ENCODE results near the gene CNGA3.
"Not testable (repeated sequence)": the region's sequence is repeated elsewhere in the genome, so short reads cannot be mapped to it uniquely, and the experiment has no call there.

The CNGA3 gene

DNA sequence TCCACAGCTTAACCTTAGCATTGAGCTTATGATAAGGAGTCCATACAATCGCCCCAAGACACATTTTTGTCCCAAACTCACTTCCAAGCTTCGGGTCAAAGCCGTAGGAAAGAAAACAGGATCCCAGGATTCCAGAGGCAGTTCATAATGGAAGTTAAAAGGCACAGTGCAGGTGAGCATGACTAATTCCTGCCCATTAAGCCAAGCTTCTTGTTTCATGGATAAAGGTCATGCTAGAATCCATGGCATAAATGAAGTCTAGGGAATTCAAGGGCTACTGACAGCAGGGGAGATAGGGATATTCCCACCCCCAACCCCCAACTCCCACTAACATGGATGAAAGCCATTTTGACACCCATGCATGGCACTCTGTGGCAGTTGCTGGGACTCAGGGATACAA lies 88.2 kb downstream of the CNGA3 start:
- ATAC-seq (replicated peaks), result no peak
- Mint-ChIP-seq H3K27me3 (no peaks in the 10 kb centered on the region), H3K27ac (no peak overlapping the region), H3K36me3 (ENCODE audit: insufficient read depth) (no peaks in the 10 kb centered on the region), H3K4me1 (ENCODE audit: low read depth in 2 of 2) (peaks cover 3 to 7% of the 10 kb centered on the region in 2 donors), H3K9me3 (peaks cover 0 to 14% of the 10 kb centered on the region in 2 donors), H3K4me3 (no peak overlapping the region)
- no peak for DNase-seq

DNA sequence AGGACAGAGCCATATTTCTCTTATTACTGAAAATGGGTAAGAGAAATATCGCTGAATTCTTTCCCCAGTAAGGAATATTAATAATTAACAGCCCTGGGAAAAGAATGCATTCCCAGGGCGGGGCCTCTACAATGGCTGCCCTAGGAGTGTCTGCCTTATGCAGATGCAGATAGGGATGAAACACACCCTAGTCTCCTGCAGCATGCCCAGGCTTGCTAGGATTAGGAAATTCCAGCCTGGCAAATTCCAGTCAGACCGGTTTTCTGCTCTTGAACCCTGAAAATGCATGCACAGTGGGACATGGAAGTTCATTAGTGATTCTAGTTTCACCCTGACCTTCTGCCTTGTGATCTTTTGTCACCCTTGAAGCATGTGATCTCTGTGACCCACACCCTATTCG lies 89.4 kb downstream of the CNGA3 start:
- not testable (repeated sequence) for ATAC-seq (replicated peaks); H3K4me3 Mint-ChIP-seq; DNase-seq; H3K4me1 Mint-ChIP-seq (ENCODE audit: low read depth in 2 of 2); H3K27me3 Mint-ChIP-seq; H3K27ac Mint-ChIP-seq; H3K36me3 Mint-ChIP-seq (ENCODE audit: insufficient read depth)
- peaks cover 1 to 20% of the 10 kb centered on the region in 2 donors for H3K9me3 Mint-ChIP-seq

- no peak for ATAC-seq (replicated peaks)
- peaks cover 7 to 8% of the 10 kb centered on the region in 2 donors for H3K4me1 Mint-ChIP-seq (ENCODE audit: low read depth in 2 of 2)
- H3K9me3 Mint-ChIP-seq, result peaks cover 1 to 20% of the 10 kb centered on the region in 2 donors
- H3K4me3 Mint-ChIP-seq, result no peak overlapping the region
- no peak overlapping the region for H3K27ac Mint-ChIP-seq
- H3K36me3 Mint-ChIP-seq (ENCODE audit: insufficient read depth), result no peaks in the 10 kb centered on the region
- DNase-seq, result no peak
- no peaks in the 10 kb centered on the region for H3K27me3 Mint-ChIP-seq
These were observed 90.5 kb downstream of the CNGA3 start for GRCh38 chr2:98436734-98437133.

DNA sequence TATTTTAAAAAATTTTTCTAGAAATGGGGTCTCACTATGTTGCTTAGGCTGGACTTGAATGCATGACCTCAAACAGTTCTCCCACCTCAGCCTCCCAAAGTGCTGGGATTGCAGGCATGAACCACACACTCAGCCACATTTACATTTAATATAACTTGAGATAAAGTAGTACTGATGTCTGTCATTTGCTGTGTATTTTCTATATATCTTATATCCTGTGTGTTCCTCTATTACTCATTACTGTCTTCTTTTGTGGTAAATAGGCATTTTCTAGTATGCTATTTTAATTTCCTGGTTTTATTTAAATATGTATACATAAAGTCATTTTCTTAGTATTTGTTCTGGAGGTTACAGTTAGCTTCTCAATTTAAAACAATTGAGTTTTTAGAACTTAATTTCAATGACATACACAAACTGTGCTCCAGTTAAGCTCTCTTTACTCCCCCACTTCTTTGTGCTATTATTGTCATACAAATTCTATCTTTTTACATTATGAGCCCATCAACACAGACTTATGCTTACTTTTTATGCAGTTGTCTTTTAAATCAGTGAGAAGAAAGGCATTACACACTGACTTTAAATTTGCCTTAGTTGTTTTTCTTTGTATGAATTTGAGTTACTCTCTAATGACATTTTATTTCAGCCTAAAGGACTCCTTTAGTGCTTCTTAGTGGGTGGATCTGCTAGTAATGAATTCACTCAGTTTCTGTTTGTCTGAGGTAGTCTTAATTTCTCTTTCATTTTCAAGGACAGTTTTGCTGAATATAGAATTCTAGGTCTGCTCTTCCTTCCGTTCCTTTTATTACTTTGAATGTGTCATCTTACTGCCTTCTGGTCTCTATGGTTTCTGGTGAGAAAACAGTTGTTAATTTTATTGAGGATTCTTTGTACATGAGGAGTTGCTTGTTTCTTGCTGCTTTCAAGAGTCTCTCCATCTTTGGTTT lies 92.2 kb downstream of the CNGA3 start:
- Mint-ChIP-seq H3K9me3 (peaks cover 1 to 20% of the 10 kb centered on the region in 2 donors), H3K27ac (peak overlapping the region; percentile 33 to 82), H3K36me3 (ENCODE audit: insufficient read depth) (no peaks in the 10 kb centered on the region), H3K4me3 (peak overlapping the region in 1 of 2 donors; percentile 25), H3K27me3 (no peaks in the 10 kb centered on the region), H3K4me1 (ENCODE audit: low read depth in 2 of 2) (peaks cover 7 to 8% of the 10 kb centered on the region in 2 donors)
- peak; percentile 98 for ATAC-seq (replicated peaks)
- no peak for DNase-seq

- Mint-ChIP-seq H3K27me3 (no peaks in the 10 kb centered on the region), H3K9me3 (peaks cover 1 to 20% of the 10 kb centered on the region in 2 donors), H3K4me3 (no peak overlapping the region), H3K4me1 (ENCODE audit: low read depth in 2 of 2) (peaks cover 27 to 28% of the 10 kb centered on the region in 2 donors), H3K27ac (no peak overlapping the region), H3K36me3 (ENCODE audit: insufficient read depth) (peaks cover 21% of the 10 kb centered on the region)
- ATAC-seq (replicated peaks), result no peak
- no peak for DNase-seq
These were observed 95.6 kb downstream of the CNGA3 start for GRCh38 chr2:98441706-98442450.

GRCh38 chr2:98442488-98442887 lies 96.2 kb downstream of the CNGA3 start:
- no peak for ATAC-seq (replicated peaks)
- Mint-ChIP-seq H3K36me3 (ENCODE audit: insufficient read depth) (peaks cover 23% of the 10 kb centered on the region), H3K9me3 (peaks cover 1 to 20% of the 10 kb centered on the region in 2 donors), H3K27me3 (no peaks in the 10 kb centered on the region), H3K4me1 (ENCODE audit: low read depth in 2 of 2) (peaks cover 29 to 30% of the 10 kb centered on the region in 2 donors), H3K27ac (no peak overlapping the region), H3K4me3 (no peak overlapping the region)
- DNase-seq, result no peak

- H3K4me3 Mint-ChIP-seq, result peak within 1 kb of the TSS; percentile 94 to 100
- peaks cover 1 to 5% of the 10 kb centered on the region in 2 donors for H3K9me3 Mint-ChIP-seq
- ATAC-seq (replicated peaks), result peak; percentile 73
- H3K27me3 Mint-ChIP-seq, result no peaks in the 10 kb centered on the region
- peaks cover 37% of the 10 kb centered on the region for H3K36me3 Mint-ChIP-seq (ENCODE audit: insufficient read depth)
- H3K4me1 Mint-ChIP-seq (ENCODE audit: low read depth in 2 of 2), result peaks cover 32 to 43% of the 10 kb centered on the region in 2 donors
- peak within 1 kb of the TSS; percentile 98 to 99 for H3K27ac Mint-ChIP-seq
- peak; percentile 68 to 74 (median 70) for DNase-seq
These were observed 98.3 kb downstream of the CNGA3 start, which contains the start of gene INPP4A for GRCh38 chr2:98444436-98445176. Gene INPP4A, plus strand, starts transcription at chr2:98444858. Its CDS starts 75,191 bp downstream, at chr2:98520049.

- Mint-ChIP-seq H3K4me1 (ENCODE audit: low read depth in 2 of 2) (peaks cover 34 to 47% of the 10 kb centered on the region in 2 donors), H3K9me3 (no peaks in the 10 kb centered on the region), H3K27me3 (no peaks in the 10 kb centered on the region), H3K27ac (peak overlapping the region; percentile 98 to 99), H3K4me3 (peak overlapping the region; percentile 94 to 100), H3K36me3 (ENCODE audit: insufficient read depth) (peaks cover 37% of the 10 kb centered on the region)
- peak; percentile 25 for ATAC-seq (replicated peaks)
- no peak for DNase-seq
These were observed 99.0 kb downstream of the CNGA3 start for GRCh38 chr2:98445177-98445682.

GRCh38 chr2:98445683-98446581 lies 99.7 kb downstream of the CNGA3 start:
- Mint-ChIP-seq H3K4me3 (peak overlapping the region; percentile 94 to 100), H3K36me3 (ENCODE audit: insufficient read depth) (peaks cover 37% of the 10 kb centered on the region), H3K9me3 (no peaks in the 10 kb centered on the region), H3K27ac (peak overlapping the region; percentile 98 to 99), H3K4me1 (ENCODE audit: low read depth in 2 of 2) (peaks cover 41 to 51% of the 10 kb centered on the region in 2 donors), H3K27me3 (no peaks in the 10 kb centered on the region)
- DNase-seq, result peak in 1 of 3 experiments; percentile 18
- no peak for ATAC-seq (replicated peaks)

GRCh38 chr2:98446850-98447249 lies 100.6 kb downstream of the CNGA3 start:
- Mint-ChIP-seq H3K27me3 (no peaks in the 10 kb centered on the region), H3K9me3 (no peaks in the 10 kb centered on the region), H3K36me3 (ENCODE audit: insufficient read depth) (peaks cover 37% of the 10 kb centered on the region), H3K27ac (peak overlapping the region; percentile 98 to 99), H3K4me1 (ENCODE audit: low read depth in 2 of 2) (peaks cover 49 to 60% of the 10 kb centered on the region in 2 donors), H3K4me3 (peak overlapping the region; percentile 94 to 100)
- no peak for DNase-seq
- ATAC-seq (replicated peaks), result no peak
